Stomach smooth muscle (tissue), 2 donors: Measurements from ENCODE around the gene TRIO.
A peak's percentile ranks its signal among the peaks of the same experiment; 100 is the strongest.

Source experiments
- H3K27ac ChIP-seq: one replicate; pipeline ENCODE4 v1.7.0; 2013; ENCODE audit warnings: mild to moderate bottlenecking, low read length, inconsistent platforms
- H3K27me3 ChIP-seq, 2 donors: one replicate each; pipeline ENCODE4 v1.7.0; 2013; ENCODE audit warnings: low read length in 2 of 2; ENCODE audit not compliant: insufficient read depth in 2 of 2, control insufficient read depth in 1 of 2
- H3K36me3 ChIP-seq, 2 donors: one replicate each; pipeline ENCODE4 v1.7.0; 2013; ENCODE audit warnings: low read length in 2 of 2; ENCODE audit not compliant: control insufficient read depth in 2 of 2, insufficient read depth in 2 of 2
- H3K4me1 ChIP-seq: one replicate; pipeline ENCODE4 v1.7.0; 2013; ENCODE audit warnings: low read length; ENCODE audit not compliant: control insufficient read depth, insufficient read depth
- H3K4me3 ChIP-seq, 2 donors: one replicate each; pipeline ENCODE4 v1.7.0; 2013; ENCODE audit warnings: low read length in 2 of 2
- H3K9ac ChIP-seq, 2 donors: one replicate each; pipeline ENCODE4 v1.7.0; 2013; ENCODE audit warnings: low read length in 2 of 2, mild to moderate bottlenecking in 1 of 2
- H3K9me3 ChIP-seq, 2 donors: one replicate each; pipeline ENCODE4 v1.7.0; 2013; ENCODE audit warnings: low read length in 2 of 2; ENCODE audit not compliant: control insufficient read depth in 2 of 2
- donor health status: healthy.
- donor health status: Pancreatic carcinoma.

Gene TRIO

DNA sequence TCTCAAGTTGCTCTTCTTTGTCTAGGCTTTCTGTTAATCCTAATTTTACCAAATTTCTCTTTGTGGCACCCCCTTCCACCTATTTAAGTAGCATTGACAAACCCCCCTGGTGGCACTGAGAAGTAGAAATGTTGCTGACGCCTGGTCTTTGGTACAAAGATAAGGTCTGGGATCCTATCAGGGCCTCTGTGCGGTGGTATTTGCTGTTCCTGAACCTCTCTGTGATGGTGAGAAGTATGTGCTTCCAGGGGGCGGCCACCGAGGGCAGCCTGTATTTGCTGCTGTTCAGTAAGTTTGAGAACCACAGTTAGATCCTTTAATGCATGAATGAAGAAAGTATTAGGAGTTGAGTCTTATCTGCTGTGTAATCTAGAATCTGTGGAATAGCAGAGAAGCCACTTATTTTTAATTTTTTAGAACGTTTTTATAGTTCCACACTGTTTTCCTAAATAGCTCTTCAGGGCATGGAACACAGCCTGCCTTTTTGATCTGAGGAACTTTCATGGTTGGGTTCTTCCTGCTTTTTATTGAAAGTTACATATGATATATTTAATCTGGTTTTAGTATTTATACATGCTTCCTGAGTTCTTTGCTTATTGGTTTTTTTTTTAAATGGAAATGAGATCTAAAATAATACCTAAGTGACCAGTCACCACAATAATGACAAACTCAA is 124.2 kb downstream of the TRIO start:
- H3K27ac ChIP-seq, result no peak overlapping the region
- H3K4me3 ChIP-seq, result no peak overlapping the region
- H3K36me3 ChIP-seq, result no peaks in the 10 kb centered on the region
- H3K9me3 ChIP-seq, result no peaks in the 10 kb centered on the region
- H3K4me1 ChIP-seq, result peaks cover 25% of the 10 kb centered on the region
- no peak overlapping the region for H3K9ac ChIP-seq
- no peaks in the 10 kb centered on the region for H3K27me3 ChIP-seq

DNA sequence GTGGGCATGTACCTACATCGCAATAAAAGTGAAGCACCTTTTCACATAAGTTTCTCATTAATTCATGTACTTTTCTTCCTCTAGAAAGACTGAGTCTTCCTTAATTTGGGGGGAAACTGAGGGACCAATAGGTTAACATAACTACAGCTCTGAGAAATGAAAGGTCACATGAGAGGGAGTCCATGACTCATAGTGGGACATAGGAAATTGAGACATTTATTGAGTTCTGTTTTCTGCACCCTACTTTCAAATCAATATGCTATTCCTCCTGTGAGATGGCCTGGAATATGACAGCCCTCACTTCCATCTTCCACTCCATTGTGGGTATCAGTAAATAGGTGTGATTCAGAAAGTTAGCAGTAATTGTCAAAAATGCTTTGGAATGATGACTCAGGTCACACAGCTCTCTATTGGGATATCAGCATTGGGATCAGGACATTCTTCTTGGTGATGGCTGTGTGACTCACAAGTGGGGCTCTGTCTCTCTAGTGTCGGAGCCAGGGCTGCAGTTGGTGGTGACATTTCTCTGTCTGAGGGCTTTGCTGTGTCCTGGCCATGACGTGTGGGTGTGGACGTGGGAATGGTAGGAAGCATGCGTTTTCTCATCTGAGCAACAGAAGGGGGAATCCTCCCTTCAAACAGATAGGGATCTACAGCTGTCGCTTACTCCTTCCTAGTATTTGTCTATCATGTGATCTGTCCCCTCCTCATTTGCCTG is 125.0 kb downstream of the TRIO start:
- no peak overlapping the region for H3K27ac ChIP-seq
- no peaks in the 10 kb centered on the region for H3K36me3 ChIP-seq
- no peak overlapping the region for H3K9ac ChIP-seq

GRCh38 chr5:14268738-14269137 is 125.6 kb downstream of the TRIO start:
- H3K9me3 ChIP-seq, result no peaks in the 10 kb centered on the region
- H3K9ac ChIP-seq, result no peak overlapping the region
- no peak overlapping the region for H3K27ac ChIP-seq
- peak overlapping the region in 1 of 2 donors; percentile 47 for H3K4me3 ChIP-seq
- H3K36me3 ChIP-seq, result no peaks in the 10 kb centered on the region
- peaks cover 25% of the 10 kb centered on the region for H3K4me1 ChIP-seq
- no peaks in the 10 kb centered on the region for H3K27me3 ChIP-seq

More for the DNA sequence above, 125.0 kb downstream of the TRIO start:
- H3K4me3 ChIP-seq, result peak overlapping the region in 1 of 2 donors; percentile 47
- H3K27me3 ChIP-seq, result no peaks in the 10 kb centered on the region
- H3K4me1 ChIP-seq, result peaks cover 25% of the 10 kb centered on the region
- H3K9me3 ChIP-seq, result no peaks in the 10 kb centered on the region

- Histone ChIP-seq H3K9ac (no peak overlapping the region), H3K27ac (no peak overlapping the region), H3K4me1 (peaks cover 25% of the 10 kb centered on the region)
Observed at GRCh38 chr5:14269395-14269794, 126.3 kb downstream of the TRIO start.

GRCh38 chr5:14270209-14270702 is 127.1 kb downstream of the TRIO start:
- Histone ChIP-seq H3K27me3 (no peaks in the 10 kb centered on the region), H3K9ac (no peak overlapping the region), H3K27ac (peak overlapping the region; percentile 6), H3K4me3 (no peak overlapping the region), H3K9me3 (no peaks in the 10 kb centered on the region), H3K4me1 (peaks cover 23% of the 10 kb centered on the region), H3K36me3 (no peaks in the 10 kb centered on the region)

More at GRCh38 chr5:14269395-14269794, 126.3 kb downstream of the TRIO start:
- no peaks in the 10 kb centered on the region for H3K9me3 ChIP-seq
- H3K27me3 ChIP-seq, result no peaks in the 10 kb centered on the region
- no peaks in the 10 kb centered on the region for H3K36me3 ChIP-seq
- no peak overlapping the region for H3K4me3 ChIP-seq

DNA sequence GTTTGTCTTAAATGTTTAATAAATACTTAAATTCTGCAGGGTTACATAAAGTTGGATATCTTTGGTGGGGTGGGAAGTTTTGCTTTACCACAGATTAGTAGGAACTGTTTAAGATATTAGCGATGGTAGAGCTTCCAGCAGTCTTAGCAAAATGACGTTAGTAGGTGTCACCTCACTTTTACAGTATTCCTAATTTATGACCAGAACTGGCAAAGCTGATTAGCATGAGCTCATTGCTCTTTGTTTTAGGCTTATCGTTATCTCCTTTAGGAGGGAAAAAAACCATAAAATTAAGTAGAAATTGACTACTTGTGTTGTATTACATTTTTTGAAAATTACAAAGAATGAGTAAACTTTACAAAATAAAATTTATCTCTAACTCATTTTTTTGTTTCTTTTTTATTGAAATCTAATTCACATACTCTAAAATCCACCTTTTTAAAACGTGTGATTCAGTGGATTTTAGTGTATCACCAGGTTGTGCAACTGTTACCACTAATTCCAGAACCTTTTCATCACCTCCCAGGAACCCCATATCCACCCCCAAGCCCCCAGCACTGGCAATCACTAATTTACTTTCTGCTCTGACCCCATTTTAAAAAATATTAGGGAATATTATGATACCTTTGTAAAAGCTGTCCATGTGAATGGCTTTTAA is 129.5 kb downstream of the TRIO start:
- no peak overlapping the region for H3K27ac ChIP-seq
- H3K9ac ChIP-seq, result no peak overlapping the region
- no peak overlapping the region for H3K4me3 ChIP-seq
- H3K4me1 ChIP-seq, result peaks cover 22% of the 10 kb centered on the region
- H3K36me3 ChIP-seq, result no peaks in the 10 kb centered on the region
- no peaks in the 10 kb centered on the region for H3K9me3 ChIP-seq
- no peaks in the 10 kb centered on the region for H3K27me3 ChIP-seq

- Histone ChIP-seq H3K36me3 (no peaks in the 10 kb centered on the region), H3K27me3 (no peaks in the 10 kb centered on the region), H3K9me3 (no peaks in the 10 kb centered on the region), H3K9ac (no peak overlapping the region), H3K4me3 (no peak overlapping the region), H3K4me1 (peaks cover 21% of the 10 kb centered on the region), H3K27ac (no peak overlapping the region)
Observed at GRCh38 chr5:14273207-14273767, 130.1 kb downstream of the TRIO start.

DNA sequence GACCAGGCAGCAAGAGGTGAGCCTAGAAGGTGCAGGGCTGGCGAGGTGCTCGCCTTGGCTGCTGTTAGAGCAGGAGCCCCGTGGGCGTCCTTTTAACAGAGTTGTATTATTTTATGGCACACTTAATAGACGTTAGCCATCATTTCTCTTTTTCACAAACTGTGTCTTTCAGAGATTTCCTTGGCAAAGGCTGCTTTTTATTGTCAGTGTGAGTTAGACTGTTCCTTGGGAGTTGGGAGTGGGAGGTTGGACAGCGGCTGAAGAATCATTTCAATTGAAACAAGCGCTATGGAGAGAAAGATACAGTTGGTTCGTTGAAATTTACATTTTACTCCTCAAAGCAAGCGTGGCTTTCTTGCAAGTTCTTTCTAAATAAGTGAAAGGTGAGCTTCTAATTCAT is 133.2 kb downstream of the TRIO start:
- H3K9me3 ChIP-seq, result no peaks in the 10 kb centered on the region
- H3K36me3 ChIP-seq, result peaks cover 3 to 10% of the 10 kb centered on the region in 2 donors
- no peak overlapping the region for H3K27ac ChIP-seq
- peaks cover 3% of the 10 kb centered on the region for H3K4me1 ChIP-seq
- no peaks in the 10 kb centered on the region for H3K27me3 ChIP-seq
- no peak overlapping the region for H3K9ac ChIP-seq
- no peak overlapping the region for H3K4me3 ChIP-seq

GRCh38 chr5:14277385-14278320 is 134.5 kb downstream of the TRIO start:
- H3K36me3 ChIP-seq, result peaks cover 3 to 13% of the 10 kb centered on the region in 2 donors
- no peak overlapping the region for H3K4me3 ChIP-seq
- no peaks in the 10 kb centered on the region for H3K27me3 ChIP-seq
- peaks cover 7% of the 10 kb centered on the region for H3K4me1 ChIP-seq
- H3K9ac ChIP-seq, result no peak overlapping the region
- H3K27ac ChIP-seq, result no peak overlapping the region
- H3K9me3 ChIP-seq, result no peaks in the 10 kb centered on the region
